Measurements from ENCODE around the gene CENPA. TPM values are rescaled to one million over a fixed set of nuclear protein-coding genes. Genes with fewer than 3 reads are reported as not detected.

CENPA gene
- total RNA-seq, 4 donors from 2014 or later, result 0.22 TPM; not detected in 3

DNA sequence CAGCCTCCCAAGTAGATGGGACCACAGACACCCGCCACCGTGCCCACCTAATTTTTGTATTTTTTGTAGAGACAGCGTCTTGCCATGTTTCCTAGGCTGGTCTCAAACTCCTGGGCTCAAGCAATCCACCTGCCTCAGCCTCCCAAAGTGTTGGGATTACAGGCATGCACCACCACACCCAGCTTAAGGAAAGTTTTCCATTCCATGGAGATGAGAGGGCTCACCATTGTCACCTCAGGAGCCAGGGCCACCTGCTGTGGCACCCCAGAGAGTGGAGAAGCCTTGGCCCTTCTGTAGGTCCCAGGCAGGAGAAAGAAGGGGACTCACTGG lies 17.1 kb upstream of the CENPA start:
- Histone ChIP-seq H3K4me3 (no peak overlapping the region), H3K9me3 (no peaks in the 10 kb centered on the region), H3K4me1 (peaks cover 56 to 78% of the 10 kb centered on the region in 2 donors), H3K27me3 (no peaks in the 10 kb centered on the region), H3K27ac (peak overlapping the region; percentile 93 to 99 (median 96)), H3K36me3 (no peaks in the 10 kb centered on the region)
- in situ Hi-C loops (cut with MboI; ENCODE audit: low sequenced_read_pairs in 4 of 4), result no loop called here
- TF ChIP-seq POLR2A (IDR thresholded peaks at IDR 0.05), result no peak
- TF ChIP-seq, protein P1, sequence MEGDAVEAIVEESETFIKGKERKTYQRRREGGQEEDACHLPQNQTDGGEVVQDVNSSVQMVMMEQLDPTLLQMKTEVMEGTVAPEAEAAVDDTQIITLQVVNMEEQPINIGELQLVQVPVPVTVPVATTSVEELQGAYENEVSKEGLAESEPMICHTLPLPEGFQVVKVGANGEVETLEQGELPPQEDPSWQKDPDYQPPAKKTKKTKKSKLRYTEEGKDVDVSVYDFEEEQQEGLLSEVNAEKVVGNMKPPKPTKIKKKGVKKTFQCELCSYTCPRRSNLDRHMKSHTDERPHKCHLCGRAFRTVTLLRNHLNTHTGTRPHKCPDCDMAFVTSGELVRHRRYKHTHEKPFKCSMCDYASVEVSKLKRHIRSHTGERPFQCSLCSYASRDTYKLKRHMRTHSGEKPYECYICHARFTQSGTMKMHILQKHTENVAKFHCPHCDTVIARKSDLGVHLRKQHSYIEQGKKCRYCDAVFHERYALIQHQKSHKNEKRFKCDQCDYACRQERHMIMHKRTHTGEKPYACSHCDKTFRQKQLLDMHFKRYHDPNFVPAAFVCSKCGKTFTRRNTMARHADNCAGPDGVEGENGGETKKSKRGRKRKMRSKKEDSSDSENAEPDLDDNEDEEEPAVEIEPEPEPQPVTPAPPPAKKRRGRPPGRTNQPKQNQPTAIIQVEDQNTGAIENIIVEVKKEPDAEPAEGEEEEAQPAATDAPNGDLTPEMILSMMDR (IDR thresholded peaks at IDR 0.05 in 4 of 5, conservative IDR thresholded peaks at IDR 0.05 in 1 of 5), result no peak
- intact Hi-C loops (cut with DNase I; ENCODE audit: low total_unique reads), result loop anchor here (10.0 kb wide), 1 partner anchor 424 kb away; the partner anchor contains the start of genes ADGRF3 and SELENOI
- DNase-seq, result no peak
- ATAC-seq, result no peak

DNA sequence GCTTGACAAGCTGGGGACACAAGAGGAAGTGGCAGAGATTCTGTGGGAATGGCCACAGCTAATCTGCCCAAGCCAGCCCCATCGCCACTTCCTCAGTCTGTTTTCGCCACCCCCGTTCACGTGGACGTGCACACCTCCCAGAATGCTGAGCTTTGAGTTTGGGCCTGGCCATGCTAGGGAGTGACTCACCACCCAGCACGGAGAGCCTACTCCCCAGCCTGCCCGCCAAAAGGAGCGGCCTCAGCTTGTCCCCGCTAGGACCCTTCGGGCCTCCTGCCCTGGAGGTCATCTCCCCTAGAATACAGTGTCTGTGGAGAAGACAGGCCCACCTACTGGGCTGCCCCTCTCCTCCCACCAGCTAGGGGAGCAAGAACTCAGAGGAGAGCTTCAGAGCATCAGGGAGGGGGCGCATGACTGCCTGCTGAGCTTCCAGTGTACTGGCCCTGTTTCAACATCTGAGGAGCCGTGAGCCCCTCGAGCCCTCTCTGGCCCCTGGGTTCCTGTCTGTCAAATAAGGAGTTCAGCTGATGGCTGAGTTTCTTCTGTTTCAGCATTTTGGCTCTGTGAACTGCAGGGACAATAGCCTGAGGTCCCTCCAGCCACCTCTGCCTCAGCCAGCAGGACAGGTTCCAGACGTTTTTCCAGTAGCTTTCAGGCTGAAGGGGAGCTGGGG lies 16.6 kb upstream of the CENPA start:
- H3K4me3 ChIP-seq, result no peak overlapping the region
- H3K4me1 ChIP-seq, result peaks cover 57 to 80% of the 10 kb centered on the region in 2 donors
- intact Hi-C loops (cut with DNase I; ENCODE audit: low total_unique reads), result loop anchor here (10.0 kb wide), 1 partner anchor 424 kb away; the partner anchor contains the start of genes ADGRF3 and SELENOI
- peak; percentile 75 to 84 for DNase-seq
- H3K27me3 ChIP-seq, result no peaks in the 10 kb centered on the region
- ATAC-seq, result peak in 1 of 2 donors; percentile 6
- in situ Hi-C loops (cut with MboI; ENCODE audit: low sequenced_read_pairs in 4 of 4), result no loop called here
- H3K36me3 ChIP-seq, result no peaks in the 10 kb centered on the region
- H3K9me3 ChIP-seq, result no peaks in the 10 kb centered on the region
- TF ChIP-seq, protein P1 (IDR thresholded peaks at IDR 0.05 in 4 of 5, conservative IDR thresholded peaks at IDR 0.05 in 1 of 5), result no peak
- TF ChIP-seq POLR2A (IDR thresholded peaks at IDR 0.05), result peak in 1 of 2 donors; percentile 53
- H3K27ac ChIP-seq, result peak overlapping the region; percentile 93 to 99 (median 96)

DNA sequence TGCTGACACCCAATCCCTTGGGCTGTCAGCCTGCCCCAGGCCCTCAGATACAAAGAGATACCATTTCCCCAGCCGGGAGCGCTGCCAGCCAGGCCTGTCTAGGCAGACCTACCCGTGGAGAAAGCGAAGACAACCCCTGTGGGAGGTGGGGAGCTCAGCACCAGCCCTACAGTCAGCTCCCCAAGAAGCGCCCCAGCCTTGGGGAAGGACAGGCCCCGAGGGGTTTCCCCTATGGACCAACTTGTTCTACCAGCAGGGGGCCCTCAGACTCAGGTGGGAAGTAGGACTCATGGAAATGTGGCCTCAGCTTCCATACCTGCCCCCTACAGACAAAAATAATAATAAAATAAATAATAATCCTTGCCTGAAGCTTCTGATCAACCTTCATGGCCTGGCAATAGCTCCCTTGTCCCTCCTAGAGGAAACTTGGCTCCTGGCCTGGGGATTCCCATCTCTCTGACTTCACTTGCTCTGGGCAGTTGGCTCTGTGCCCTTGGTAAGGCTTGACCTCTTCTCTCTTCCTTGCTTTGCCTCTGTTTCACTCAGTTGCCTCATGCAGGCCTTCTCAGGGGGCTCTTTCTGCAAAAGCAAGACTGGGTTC lies 14.8 kb upstream of the CENPA start:
- no peaks in the 10 kb centered on the region for H3K27me3 ChIP-seq
- TF ChIP-seq, protein P1 (IDR thresholded peaks at IDR 0.05 in 4 of 5, conservative IDR thresholded peaks at IDR 0.05 in 1 of 5), result peak in 4 of 5 experiments; percentile 19 to 52 (median 44)
- no peak for TF ChIP-seq POLR2A (IDR thresholded peaks at IDR 0.05)
- H3K27ac ChIP-seq, result peak overlapping the region; percentile 93 to 99 (median 96)
- intact Hi-C loops (cut with DNase I; ENCODE audit: low total_unique reads), result loop anchor here (5.0 kb wide), 1 partner anchor 529 kb away; the partner anchor contains the start of genes HADHA and HADHB
- in situ Hi-C loops (cut with MboI; ENCODE audit: low sequenced_read_pairs in 4 of 4), result no loop called here
- peak; percentile 37 to 41 for ATAC-seq
- H3K9me3 ChIP-seq, result no peaks in the 10 kb centered on the region
- H3K36me3 ChIP-seq, result peaks cover 0 to 14% of the 10 kb centered on the region in 2 donors
- DNase-seq, result peak; percentile 87 to 90
- peak overlapping the region in 3 of 4 donors; percentile 0 to 36 (median 26) for H3K4me3 ChIP-seq
- H3K4me1 ChIP-seq, result peaks cover 55 to 66% of the 10 kb centered on the region in 2 donors

DNA sequence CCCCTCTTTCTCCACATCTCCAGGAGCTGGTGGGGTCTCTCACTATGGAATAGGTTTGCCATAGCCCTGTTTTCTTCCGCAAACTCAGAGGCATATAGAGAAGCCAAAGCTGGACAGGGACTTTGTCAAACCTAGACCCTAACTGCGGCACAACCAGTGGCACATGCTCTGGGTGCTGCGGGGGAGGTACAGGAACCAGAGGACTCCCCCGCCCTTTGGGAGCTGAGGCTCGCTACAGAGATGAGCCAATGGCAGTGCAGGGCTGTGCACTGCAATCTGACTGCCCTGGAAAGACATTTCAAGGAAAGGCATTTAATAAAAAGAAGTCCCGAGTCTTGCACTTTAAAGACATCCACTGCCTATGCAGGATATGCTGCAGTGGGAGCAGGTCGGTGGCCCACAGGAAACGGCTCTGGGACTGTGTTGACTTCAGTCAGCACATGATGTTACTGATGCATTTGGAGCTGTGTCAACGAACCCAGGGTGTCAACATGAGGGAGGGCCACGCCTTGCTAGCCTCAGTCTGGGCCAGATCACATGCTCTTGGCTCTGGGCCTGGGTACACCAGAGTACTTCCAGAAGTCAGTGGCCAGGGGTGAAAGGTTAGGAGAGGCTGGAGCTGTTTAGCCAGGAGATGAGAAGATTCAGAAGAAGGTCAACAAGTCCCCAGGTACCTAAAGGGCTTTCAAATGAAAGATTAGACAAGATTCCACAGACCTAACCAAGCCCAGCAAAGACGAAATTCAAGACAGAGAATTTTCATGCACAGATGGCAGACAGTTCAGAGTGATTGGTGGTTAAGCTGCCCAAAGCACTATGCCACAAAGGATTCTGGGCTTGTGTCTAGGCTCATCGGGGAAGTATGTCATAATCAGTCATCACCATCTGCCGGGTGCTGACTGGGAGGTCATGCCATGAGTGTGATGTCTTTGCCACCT lies 13.5 kb upstream of the CENPA start:
- peak overlapping the region in 3 of 4 donors; percentile 0 to 36 (median 19) for H3K4me3 ChIP-seq
- ATAC-seq, result peak; percentile 88 to 89

More for the DNA sequence above, 13.5 kb upstream of the CENPA start:
- no peaks in the 10 kb centered on the region for H3K27me3 ChIP-seq
- peak overlapping the region; percentile 93 to 99 (median 96) for H3K27ac ChIP-seq
- peaks cover 0 to 26% of the 10 kb centered on the region in 2 donors for H3K36me3 ChIP-seq
- TF ChIP-seq POLR2A (IDR thresholded peaks at IDR 0.05), result peak; percentile 60 to 77
- TF ChIP-seq, protein P1 (IDR thresholded peaks at IDR 0.05 in 4 of 5, conservative IDR thresholded peaks at IDR 0.05 in 1 of 5), result no peak
- peak; percentile 100 for DNase-seq
- H3K9me3 ChIP-seq, result no peaks in the 10 kb centered on the region
- in situ Hi-C loops (cut with MboI; ENCODE audit: low sequenced_read_pairs in 4 of 4) (no loop called here), intact Hi-C loops (cut with DNase I; ENCODE audit: low total_unique reads) (loop anchor here (1.0 to 5.0 kb wide), 2 partner anchors 13 to 530 kb away; partner anchors contain the start of genes HADHA and HADHB)
- peaks cover 50 to 64% of the 10 kb centered on the region in 2 donors for H3K4me1 ChIP-seq
